HS-5 (cell line): ENCODE measurements around the gene PKD1.
A peak's percentile ranks its signal among the peaks of the same experiment; 100 is the strongest.

Experiments used
- DNase-seq: peaks from one replicate; pipeline ENCODE4 v3.0.0-alpha.2; 2012; ENCODE audit warnings: low read depth

The PKD1 gene

GRCh38 chr16:2170080-2170479 is 34.4 kb upstream of the PKD1 start:
- no peak for DNase-seq

- DNase-seq, result no peak
These were observed 31.5 kb upstream of the PKD1 start for GRCh38 chr16:2167068-2167638.

GRCh38 chr16:2166263-2167067 is 30.8 kb upstream of the PKD1 start:
- no peak for DNase-seq

GRCh38 chr16:2165861-2166260 is 30.2 kb upstream of the PKD1 start:
- DNase-seq, result no peak

- no peak for DNase-seq
These were observed 27.6 kb upstream of the PKD1 start for GRCh38 chr16:2163211-2163881.

- DNase-seq, result no peak
These were observed 27.0 kb upstream of the PKD1 start for GRCh38 chr16:2162676-2163118.

- DNase-seq, result no peak
These were observed 26.2 kb upstream of the PKD1 start for GRCh38 chr16:2161911-2162310.

- no peak for DNase-seq
These were observed 25.3 kb upstream of the PKD1 start for GRCh38 chr16:2160915-2161551.

DNA sequence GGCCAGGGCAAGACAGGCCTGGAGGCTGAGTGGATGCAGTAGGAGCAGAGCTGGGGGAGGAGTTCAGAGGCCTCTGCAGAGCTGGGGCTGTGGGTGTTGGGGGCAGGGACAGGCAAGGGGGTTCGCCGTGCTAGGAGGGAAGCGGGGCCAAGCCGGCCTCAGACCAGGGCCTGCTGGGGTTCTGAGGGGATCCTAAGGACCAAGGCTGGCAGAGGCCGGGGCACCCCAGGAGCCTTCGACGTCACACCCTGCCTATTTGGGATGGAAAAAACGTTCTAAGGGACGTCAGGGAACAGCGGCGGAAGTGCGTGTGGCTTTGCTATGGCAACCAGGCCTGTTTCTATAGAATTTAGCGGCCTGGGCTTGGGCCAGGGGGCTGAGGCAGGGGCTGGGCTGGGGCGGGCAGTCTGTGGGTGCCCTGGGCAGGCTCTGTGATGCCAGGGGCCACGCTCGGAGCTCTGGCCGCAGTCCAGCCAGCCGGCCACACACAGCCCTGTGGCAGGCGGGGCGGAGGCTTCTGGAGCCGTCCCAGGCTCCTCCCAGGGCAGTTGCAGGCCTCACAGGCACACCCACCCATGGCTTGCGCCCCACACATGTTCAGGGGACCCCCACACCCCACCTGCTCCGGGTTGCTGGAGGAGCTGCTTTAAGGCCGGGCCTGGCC is 23.6 kb upstream of the PKD1 start:
- DNase-seq, result no peak

- DNase-seq, result no peak
These were observed 22.6 kb upstream of the PKD1 start for GRCh38 chr16:2158262-2158638.

DNA sequence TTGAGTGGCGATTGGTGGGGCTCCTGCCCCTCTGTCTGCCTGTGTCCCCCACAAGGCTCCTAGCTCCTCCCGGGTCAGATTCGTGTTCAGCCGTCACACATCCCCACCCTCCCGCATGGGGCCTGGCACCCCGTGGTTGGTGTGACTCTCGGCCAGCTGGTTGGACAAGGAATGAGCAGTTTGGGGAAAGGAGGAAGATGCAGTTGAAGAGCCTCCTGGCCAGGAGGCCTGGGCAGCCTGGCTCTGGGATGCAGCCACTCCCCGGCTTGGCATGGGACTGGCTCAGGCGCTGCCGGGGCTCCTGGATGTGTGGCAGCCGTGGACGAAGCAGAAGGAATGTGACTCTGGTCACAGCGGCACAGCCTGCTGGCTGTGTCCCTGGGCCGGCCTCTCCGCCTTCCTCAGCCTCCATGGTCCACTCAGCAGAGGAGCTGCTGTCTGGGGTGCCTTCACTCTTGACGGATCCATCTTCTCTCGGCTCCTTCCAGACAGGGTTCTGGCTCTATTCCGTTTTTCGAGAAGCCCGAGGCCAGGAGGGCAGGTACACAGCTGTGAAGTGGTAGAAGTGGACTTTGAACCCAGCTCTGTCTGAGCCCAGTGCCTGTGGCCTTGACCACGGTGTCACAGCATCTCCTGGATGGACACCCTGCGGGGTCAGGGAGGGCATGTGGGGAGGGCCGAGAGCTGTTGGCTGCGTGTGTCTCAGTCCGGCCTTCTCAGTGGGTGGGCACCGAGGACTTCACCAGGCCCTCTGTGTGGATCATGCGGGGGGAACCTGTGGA is 22.0 kb upstream of the PKD1 start:
- DNase-seq, result no peak

GRCh38 chr16:2156849-2157224 is 21.1 kb upstream of the PKD1 start:
- DNase-seq, result no peak

DNA sequence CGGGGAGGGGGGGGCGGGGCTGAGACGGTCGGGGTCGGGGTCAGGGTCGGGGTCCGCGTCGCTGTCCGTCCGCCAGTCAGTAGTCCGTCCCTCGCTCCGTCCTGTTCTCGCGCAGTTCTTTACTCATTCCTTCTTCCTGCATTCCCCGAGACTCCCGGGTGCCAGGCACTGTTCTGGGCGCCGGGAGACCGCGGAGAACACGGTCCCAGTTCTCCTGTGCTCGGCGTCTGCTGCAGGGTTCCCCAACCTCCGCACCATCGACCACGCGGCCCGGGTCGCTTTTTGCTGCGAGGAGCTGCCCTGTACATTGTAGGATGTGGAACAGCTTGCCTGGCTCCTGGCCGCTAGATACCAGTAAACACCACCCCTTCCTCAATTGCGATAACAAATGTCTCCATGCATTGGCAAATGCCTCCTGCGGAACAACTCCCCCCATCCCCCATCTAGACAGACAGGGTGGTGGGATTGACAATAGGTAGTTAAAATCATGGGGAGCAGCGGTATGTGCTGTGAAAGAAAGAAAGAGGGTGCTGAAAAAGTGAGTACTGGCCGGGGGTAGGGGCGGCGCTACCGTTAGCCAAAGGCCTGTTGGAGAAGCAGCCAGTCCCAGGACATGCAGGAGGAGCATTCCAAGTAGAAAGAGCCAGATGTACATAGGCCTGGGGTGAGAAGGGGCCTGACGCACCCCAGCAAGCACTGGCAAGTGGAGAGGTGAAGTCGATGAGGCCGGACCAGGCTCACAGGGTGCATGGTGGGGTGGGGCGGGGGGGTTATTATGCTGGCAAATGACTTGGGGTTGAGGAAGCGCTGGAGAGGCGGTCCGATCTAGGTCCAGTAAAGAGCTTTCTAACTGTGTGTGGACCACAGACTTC is 20.5 kb upstream of the PKD1 start:
- DNase-seq, result no peak

- DNase-seq, result peak; percentile 100
These were observed 19.6 kb upstream of the PKD1 start, which contains the start of gene TRAF7 for GRCh38 chr16:2155091-2155950. Gene TRAF7 (plus strand): TSS chr16:2155782. CDS start chr16:2163921, 8,139 bp downstream.

GRCh38 chr16:2154533-2155090 is 18.9 kb upstream of the PKD1 start:
- DNase-seq, result no peak

DNA sequence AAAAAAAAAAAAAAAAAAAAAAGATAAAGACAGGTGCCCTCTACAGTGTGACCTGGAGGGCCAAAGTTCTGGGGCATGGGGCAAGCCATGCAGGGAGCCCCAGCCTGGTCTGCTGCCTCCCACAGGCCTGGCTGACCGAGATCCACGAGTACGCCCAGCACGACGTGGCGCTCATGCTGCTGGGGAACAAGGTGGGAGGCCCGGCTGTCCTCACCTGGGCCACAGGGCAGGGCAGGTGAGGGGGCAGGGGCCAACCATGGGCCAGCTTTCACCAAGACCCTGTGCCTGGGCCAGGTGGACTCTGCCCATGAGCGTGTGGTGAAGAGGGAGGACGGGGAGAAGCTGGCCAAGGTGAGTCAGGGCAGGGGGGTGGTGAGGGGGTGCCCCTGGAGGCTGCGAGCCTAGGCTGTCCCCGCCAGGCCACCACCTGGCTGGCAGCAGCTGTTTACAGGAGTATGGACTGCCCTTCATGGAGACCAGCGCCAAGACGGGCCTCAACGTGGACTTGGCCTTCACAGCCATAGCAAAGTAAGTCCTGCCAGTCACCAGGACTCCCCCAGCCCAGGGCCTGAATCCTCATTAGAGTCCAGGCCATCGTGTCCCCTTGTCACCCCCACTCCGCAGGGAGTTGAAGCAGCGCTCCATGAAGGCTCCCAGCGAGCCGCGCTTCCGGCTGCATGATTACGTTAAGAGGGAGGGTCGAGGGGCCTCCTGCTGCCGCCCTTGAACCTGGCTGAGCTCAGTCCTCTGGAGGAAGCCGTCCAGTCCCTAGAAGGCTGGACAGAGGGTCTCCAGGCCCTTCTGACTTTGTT is 17.2 kb upstream of the PKD1 start:
- no peak for DNase-seq

DNA sequence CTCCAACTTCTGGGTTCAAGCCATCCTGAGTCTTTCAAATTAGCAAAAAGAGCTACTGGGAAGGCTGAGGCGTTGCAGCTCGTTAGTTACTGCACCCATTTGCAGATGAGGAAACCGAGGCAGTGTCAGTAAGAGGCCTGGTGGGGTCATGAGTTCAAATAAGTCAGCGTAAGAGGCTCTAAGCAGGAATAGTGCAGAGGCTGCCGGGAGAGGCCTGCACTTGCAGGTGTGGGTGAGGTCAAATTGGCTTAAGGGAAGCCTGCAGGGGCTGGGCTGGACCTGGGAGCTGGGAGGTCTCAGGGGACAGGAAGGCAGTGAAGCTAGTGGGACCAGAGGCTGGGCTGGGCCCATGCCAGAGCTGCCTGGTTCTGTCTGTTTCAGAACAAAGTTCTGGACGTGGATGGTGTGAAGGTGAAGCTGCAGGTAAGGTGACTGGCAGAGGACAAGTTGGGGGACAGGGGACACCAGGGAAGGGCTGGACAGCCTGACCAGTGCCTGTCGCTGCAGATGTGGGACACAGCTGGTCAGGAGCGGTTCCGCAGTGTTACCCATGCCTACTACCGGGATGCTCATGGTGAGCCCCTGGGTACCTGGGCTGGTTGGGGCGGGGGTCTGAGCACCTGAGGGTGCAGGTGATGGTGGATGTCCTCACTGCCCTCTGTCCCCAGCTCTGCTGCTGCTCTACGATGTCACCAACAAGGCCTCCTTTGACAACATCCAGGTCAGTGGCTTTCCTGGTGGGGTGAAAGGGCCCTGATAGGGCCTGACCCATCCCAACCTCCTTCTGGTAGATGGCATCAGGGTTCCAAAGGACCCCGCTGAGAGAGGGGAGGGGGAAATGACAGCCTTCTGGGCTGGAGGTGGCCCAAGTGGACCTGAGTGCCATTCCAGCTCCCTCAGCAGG is 15.7 kb upstream of the PKD1 start:
- no peak for DNase-seq
